A549 (cell line): ENCODE data around the gene MAPT. TPM values are rescaled to one million over a fixed set of nuclear protein-coding genes. Genes with fewer than 3 reads are reported as not detected.

Experiments used
- ATAC-seq, 2 experiments: fragments of 200-7000 bp in 1 of 2; fragments of >200 bp in 1 of 2; cut with Nextera tagmentation in 1 of 2; cut with Tn5 transposase in 1 of 2; 3 replicates each; pipeline versions ENCODE4 v1.8.0 to v1.9.1; 2018 to 2020; ENCODE audit warnings: mild to moderate bottlenecking in 1 of 2, moderate library complexity in 1 of 2
- CTCF ChIA-PET: fragments of 300-600 bp; sonication (Branson Sonifier 250); formaldehyde crosslinking; extraction: SDS; loops from one replicate; lab custom pipeline; 2021; ENCODE audit warnings: antibody characterized with exemption, inconsistent platforms; lab: Yijun Ruan, JAX
- POLR2A ChIA-PET: fragments of 350-600 bp; formaldehyde crosslinking; extraction: SDS; loops from one replicate; lab custom pipeline; 2021; ENCODE audit warnings: antibody characterized with exemption, inconsistent platforms; lab: Yijun Ruan, JAX
- DNase-seq, 2 experiments: peaks; one replicate each; pipeline versions ENCODE4 v3.0.0 to v3.0.0-alpha.2; 2011 to 2016; ENCODE audit warnings: low read depth in 1 of 2, low spot score in 1 of 2
- FAIRE-seq: peaks from 2 replicates; lab custom pipeline; 2011; peaks lifted over from hg19 to GRCh38; lab: Jason Lieb, UNC
- H3K27ac ChIP-seq, 2 experiments: fragments of >200 bp; sonication (Bioruptor Twin); formaldehyde crosslinking; 3 replicates each; pipeline ENCODE4 v1.5.1; 2016 to 2017
- H3K4me1 ChIP-seq: fragments of >200 bp; sonication (Bioruptor Twin); formaldehyde crosslinking; 3 replicates; pipeline ENCODE4 v1.6.1; 2016
- H3K4me2 ChIP-seq: fragments of >200 bp; sonication (Bioruptor Twin); formaldehyde crosslinking; 3 replicates; pipeline ENCODE4 v1.6.1; 2016
- H3K4me3 ChIP-seq: fragments of >200 bp; sonication (Bioruptor Twin); formaldehyde crosslinking; 3 replicates; pipeline ENCODE4 v1.5.1; 2016
- H3K9me3 ChIP-seq: fragments of >200 bp; sonication (Bioruptor Twin); formaldehyde crosslinking; 3 replicates; pipeline ENCODE4 v1.6.1; 2016
- CHD2 ChIP-seq: fragments of 150-350 bp; IDR thresholded peaks from 2 replicates; pipeline ENCODE4 v1.6.1; 2014; ENCODE audit warnings: low read length; ENCODE audit not compliant: partially characterized antibody
- CHD4 ChIP-seq: fragments of 200-600 bp; sonication (generic); IDR thresholded peaks from 2 replicates; pipeline ENCODE4 v1.6.1; 2016; ENCODE audit warnings: antibody characterized with exemption, mild to moderate bottlenecking, borderline replicate concordance
- FOSL2 ChIP-seq, 2 experiments: fragments of 450-650 bp in 1 of 2; fragments of >200 bp in 1 of 2; sonication (Bioruptor Twin) in 1 of 2; formaldehyde crosslinking; IDR thresholded peaks; 2 replicates each; pipeline versions ENCODE4 v1.5.0 to v1.6.1; 2016 to 2020; ENCODE audit warnings: mild to moderate bottlenecking in 1 of 2, moderate library complexity in 1 of 2
- FOXS1 ChIP-seq: fragments of 250-450 bp; sonication (Bioruptor Pico); IDR thresholded peaks from 2 replicates; pipeline ENCODE4 v1.5.0; 2020; ENCODE audit warnings: mild to moderate bottlenecking, moderate library complexity
- GATA3 ChIP-seq: IDR thresholded peaks from 2 replicates; pipeline ENCODE4 v1.6.1; 2012; ENCODE audit warnings: borderline replicate concordance
- KDM5A ChIP-seq: fragments of 200-600 bp; sonication (generic); IDR thresholded peaks from 2 replicates; pipeline ENCODE4 v1.6.1; 2016; ENCODE audit warnings: antibody characterized with exemption, mild to moderate bottlenecking
- NPAS2 ChIP-seq: fragments of 250-450 bp; sonication (Bioruptor Pico); IDR thresholded peaks from 2 replicates; pipeline ENCODE4 v1.8.0; 2022; ENCODE audit warnings: mild to moderate bottlenecking, moderate library complexity, borderline replicate concordance
- POLR2A ChIP-seq: IDR thresholded peaks from 2 replicates; pipeline ENCODE4 v1.6.1; 2012; ENCODE audit warnings: mild to moderate bottlenecking, low read length
- RAD21 ChIP-seq, 2 experiments: fragments of >200 bp in 1 of 2; sonication (Bioruptor Twin) in 1 of 2; formaldehyde crosslinking in 1 of 2; IDR thresholded peaks in 1 of 2; conservative IDR thresholded peaks in 1 of 2; 2 replicates in 1 of 2; 3 replicates in 1 of 2; pipeline ENCODE4 v1.6.1; 2012 to 2018; ENCODE audit warnings: inconsistent platforms in 1 of 2
- RCOR1 ChIP-seq: fragments of 150-350 bp; IDR thresholded peaks from 2 replicates; pipeline ENCODE4 v1.6.1; 2014; ENCODE audit warnings: antibody characterized with exemption, low read length, low read depth
- RFX5 ChIP-seq: fragments of 450-650 bp; IDR thresholded peaks from 2 replicates; pipeline ENCODE4 v1.7.1; 2014; ENCODE audit warnings: antibody characterized with exemption, mild to moderate bottlenecking, moderate library complexity
- RNF2 ChIP-seq: fragments of 200-600 bp; sonication (generic); IDR thresholded peaks from 2 replicates; pipeline ENCODE4 v1.6.1; 2016; ENCODE audit warnings: low read depth, mild to moderate bottlenecking, antibody characterized with exemption, moderate library complexity, borderline replicate concordance
- WGBS: methylation state at CpG from one replicate; pipeline ENCODE4 v1.1.6; 2017; ENCODE audit errors: missing lambda C conversion rate; 5-methylcytosine and 5-hydroxymethylcytosine counted together
- polyA plus RNA-seq, 4 experiments: library from polyadenylated mRNA; depleted of rRNA in 3 of 4; stranded (reverse); fragments of >200 nt; fragmentation: RNase III in 1 of 4; extraction: RNeasy Plus Mini Kit Qiagen cat#74134 plus additional on column Dnase treatment in 1 of 4; gene quantifications; 2 replicates in 3 of 4; 3 replicates in 1 of 4; pipeline ENCODE4 v1.2.3, GENCODE V29; 2011 to 2017
- TF ChIP-seq, protein P1 (sequence below): IDR thresholded peaks from 2 replicates; pipeline ENCODE4 v1.6.1; 2012
- TF ChIP-seq, protein P2 (sequence below): IDR thresholded peaks from 2 replicates; pipeline ENCODE4 v1.6.1; 2012; ENCODE audit warnings: low read depth, borderline replicate concordance
- TF ChIP-seq, protein P3 (sequence below): fragments of 450-650 bp; IDR thresholded peaks from 2 replicates; pipeline ENCODE4 v1.6.1; 2014; ENCODE audit warnings: antibody characterized with exemption
- TF ChIP-seq, protein P4 (sequence below): fragments of 200-600 bp; sonication (generic); IDR thresholded peaks from 2 replicates; pipeline ENCODE4 v1.6.1; 2016; ENCODE audit warnings: antibody characterized with exemption, mild to moderate bottlenecking, moderate library complexity
- TF ChIP-seq, protein P5 (sequence below): fragments of >200 bp; sonication (Bioruptor Twin); formaldehyde crosslinking; IDR thresholded peaks from 3 replicates; pipeline ENCODE4 v1.5.1; 2016

The MAPT gene
- polyA plus RNA-seq, 2 of the 4 experiments (the other 2 are of a cell fraction), result 1.2 to 1.6 TPM

DNA sequence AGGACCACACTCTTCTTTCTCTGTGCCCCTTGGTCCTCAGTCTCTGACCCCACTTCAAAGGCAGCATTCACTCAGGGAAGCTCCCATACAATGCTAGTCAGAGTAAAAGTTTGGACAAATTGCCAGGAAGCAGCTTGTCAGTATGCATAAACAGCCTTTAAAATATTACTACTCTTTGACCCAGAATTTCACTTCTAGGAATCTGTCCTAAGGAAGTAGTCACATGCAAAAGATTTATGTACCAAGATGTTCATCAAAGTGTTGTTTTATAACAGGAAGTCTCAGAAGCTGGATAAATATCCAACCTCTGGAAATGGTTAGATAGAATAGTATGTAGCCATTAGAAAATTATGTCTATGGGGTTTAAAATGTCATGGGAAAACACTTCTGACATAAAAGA is 31.0 kb downstream of the MAPT start:
- ATAC-seq (no peak), DNase-seq (no peak), FAIRE-seq (peak; percentile 13)
- Histone ChIP-seq H3K4me3 (no peak overlapping the region), H3K9me3 (no peaks in the 10 kb centered on the region), H3K27ac (no peak overlapping the region), H3K4me2 (no peak overlapping the region), H3K4me1 (peaks cover 16% of the 10 kb centered on the region; the same call in 2 of the 3 replicates)
- POLR2A ChIA-PET, result no interaction called here
- CTCF ChIA-PET, result interaction anchor here (1.1 to 1.9 kb wide), 3 partner anchors 9 to 46 kb away, joined by 3 to 7 read pairs (median 4); no protein-coding TSS in a partner anchor
- TF ChIP-seq POLR2A (no peak), GATA3 (no peak), FOXS1 (CRISPR knock-in tag) (no peak), NPAS2 (CRISPR knock-in tag) (no peak), FOSL2 (IDR thresholded peaks at IDR 0.05) (no peak), FOSL2 (CRISPR knock-in tag; IDR thresholded peaks at IDR 0.05) (no peak), RAD21 (conservative IDR thresholded peaks at IDR 0.05 in 1 of 2, IDR thresholded peaks at IDR 0.05 in 1 of 2) (no peak), RFX5 (no peak), RCOR1 (no peak), RNF2 (no peak)
- TF ChIP-seq, protein P1, sequence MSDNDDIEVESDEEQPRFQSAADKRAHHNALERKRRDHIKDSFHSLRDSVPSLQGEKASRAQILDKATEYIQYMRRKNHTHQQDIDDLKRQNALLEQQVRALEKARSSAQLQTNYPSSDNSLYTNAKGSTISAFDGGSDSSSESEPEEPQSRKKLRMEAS, result no peak
- TF ChIP-seq, protein P2, sequence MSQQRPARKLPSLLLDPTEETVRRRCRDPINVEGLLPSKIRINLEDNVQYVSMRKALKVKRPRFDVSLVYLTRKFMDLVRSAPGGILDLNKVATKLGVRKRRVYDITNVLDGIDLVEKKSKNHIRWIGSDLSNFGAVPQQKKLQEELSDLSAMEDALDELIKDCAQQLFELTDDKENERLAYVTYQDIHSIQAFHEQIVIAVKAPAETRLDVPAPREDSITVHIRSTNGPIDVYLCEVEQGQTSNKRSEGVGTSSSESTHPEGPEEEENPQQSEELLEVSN, result no peak

DNA sequence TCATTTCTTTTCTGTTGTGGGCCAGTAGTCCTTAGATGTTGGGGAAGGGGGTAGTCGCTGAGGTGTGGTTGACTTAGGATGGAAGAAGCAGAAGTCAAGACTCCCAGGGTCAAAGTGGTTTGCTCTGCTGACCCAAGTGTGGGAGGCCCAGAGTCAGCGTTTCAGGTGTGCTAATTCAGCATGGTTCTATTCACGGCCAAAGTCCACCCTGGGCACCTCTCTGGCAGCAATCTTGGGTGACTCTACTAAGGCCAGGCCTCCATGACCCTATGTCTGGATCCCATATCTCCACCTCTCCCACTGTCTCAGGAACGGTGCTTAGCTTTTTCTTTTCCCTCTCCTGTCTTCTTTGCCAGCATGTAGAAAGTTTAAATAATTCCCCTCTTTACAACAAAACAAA is 32.9 kb downstream of the MAPT start:
- no peak for DNase-seq
- H3K4me3 ChIP-seq, result no peak overlapping the region
- H3K4me1 ChIP-seq, result peaks cover 20% of the 10 kb centered on the region; the same call in 2 of the 3 replicates
- POLR2A ChIA-PET, result no interaction called here
- TF ChIP-seq CHD2 (no peak), CHD4 (no peak), FOXS1 (CRISPR knock-in tag) (no peak), KDM5A (no peak)
- TF ChIP-seq, protein P3, sequence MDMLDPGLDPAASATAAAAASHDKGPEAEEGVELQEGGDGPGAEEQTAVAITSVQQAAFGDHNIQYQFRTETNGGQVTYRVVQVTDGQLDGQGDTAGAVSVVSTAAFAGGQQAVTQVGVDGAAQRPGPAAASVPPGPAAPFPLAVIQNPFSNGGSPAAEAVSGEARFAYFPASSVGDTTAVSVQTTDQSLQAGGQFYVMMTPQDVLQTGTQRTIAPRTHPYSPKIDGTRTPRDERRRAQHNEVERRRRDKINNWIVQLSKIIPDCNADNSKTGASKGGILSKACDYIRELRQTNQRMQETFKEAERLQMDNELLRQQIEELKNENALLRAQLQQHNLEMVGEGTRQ, result no peak
- TF ChIP-seq, protein P4, sequence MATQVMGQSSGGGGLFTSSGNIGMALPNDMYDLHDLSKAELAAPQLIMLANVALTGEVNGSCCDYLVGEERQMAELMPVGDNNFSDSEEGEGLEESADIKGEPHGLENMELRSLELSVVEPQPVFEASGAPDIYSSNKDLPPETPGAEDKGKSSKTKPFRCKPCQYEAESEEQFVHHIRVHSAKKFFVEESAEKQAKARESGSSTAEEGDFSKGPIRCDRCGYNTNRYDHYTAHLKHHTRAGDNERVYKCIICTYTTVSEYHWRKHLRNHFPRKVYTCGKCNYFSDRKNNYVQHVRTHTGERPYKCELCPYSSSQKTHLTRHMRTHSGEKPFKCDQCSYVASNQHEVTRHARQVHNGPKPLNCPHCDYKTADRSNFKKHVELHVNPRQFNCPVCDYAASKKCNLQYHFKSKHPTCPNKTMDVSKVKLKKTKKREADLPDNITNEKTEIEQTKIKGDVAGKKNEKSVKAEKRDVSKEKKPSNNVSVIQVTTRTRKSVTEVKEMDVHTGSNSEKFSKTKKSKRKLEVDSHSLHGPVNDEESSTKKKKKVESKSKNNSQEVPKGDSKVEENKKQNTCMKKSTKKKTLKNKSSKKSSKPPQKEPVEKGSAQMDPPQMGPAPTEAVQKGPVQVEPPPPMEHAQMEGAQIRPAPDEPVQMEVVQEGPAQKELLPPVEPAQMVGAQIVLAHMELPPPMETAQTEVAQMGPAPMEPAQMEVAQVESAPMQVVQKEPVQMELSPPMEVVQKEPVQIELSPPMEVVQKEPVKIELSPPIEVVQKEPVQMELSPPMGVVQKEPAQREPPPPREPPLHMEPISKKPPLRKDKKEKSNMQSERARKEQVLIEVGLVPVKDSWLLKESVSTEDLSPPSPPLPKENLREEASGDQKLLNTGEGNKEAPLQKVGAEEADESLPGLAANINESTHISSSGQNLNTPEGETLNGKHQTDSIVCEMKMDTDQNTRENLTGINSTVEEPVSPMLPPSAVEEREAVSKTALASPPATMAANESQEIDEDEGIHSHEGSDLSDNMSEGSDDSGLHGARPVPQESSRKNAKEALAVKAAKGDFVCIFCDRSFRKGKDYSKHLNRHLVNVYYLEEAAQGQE, result no peak
- TF ChIP-seq, protein P5, sequence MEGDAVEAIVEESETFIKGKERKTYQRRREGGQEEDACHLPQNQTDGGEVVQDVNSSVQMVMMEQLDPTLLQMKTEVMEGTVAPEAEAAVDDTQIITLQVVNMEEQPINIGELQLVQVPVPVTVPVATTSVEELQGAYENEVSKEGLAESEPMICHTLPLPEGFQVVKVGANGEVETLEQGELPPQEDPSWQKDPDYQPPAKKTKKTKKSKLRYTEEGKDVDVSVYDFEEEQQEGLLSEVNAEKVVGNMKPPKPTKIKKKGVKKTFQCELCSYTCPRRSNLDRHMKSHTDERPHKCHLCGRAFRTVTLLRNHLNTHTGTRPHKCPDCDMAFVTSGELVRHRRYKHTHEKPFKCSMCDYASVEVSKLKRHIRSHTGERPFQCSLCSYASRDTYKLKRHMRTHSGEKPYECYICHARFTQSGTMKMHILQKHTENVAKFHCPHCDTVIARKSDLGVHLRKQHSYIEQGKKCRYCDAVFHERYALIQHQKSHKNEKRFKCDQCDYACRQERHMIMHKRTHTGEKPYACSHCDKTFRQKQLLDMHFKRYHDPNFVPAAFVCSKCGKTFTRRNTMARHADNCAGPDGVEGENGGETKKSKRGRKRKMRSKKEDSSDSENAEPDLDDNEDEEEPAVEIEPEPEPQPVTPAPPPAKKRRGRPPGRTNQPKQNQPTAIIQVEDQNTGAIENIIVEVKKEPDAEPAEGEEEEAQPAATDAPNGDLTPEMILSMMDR, result no peak
- FAIRE-seq, result no peak
- CTCF ChIA-PET, result interaction anchor here (1.2 kb wide), 1 partner anchor 1092 kb away, joined by 3 read pairs; no protein-coding TSS in a partner anchor
- no peaks in the 10 kb centered on the region for H3K9me3 ChIP-seq
- peak overlapping the region in 1 of 2 experiments; percentile 11; a peak in 1 of 6 replicates for H3K27ac ChIP-seq
- H3K4me2 ChIP-seq, result peak overlapping the region; percentile 17
- peak in 1 of 2 experiments; percentile 25; a peak in 1 of 6 replicates for ATAC-seq
- WGBS, result 57% methylated on average over 4 of the region's 4 CpGs
